Kidney (tissue), 14 donors: ENCODE results near the gene CDS2. TPM values are rescaled to one million over a fixed set of nuclear protein-coding genes. Genes with fewer than 3 reads are reported as not detected.
A peak's percentile ranks its signal among the peaks of the same experiment; 100 is the strongest.

Experiments
- DNase-seq, 5 donors: peaks; one replicate each; pipeline ENCODE4 v3.0.0-alpha.2; 2013 to 2020
- FAIRE-seq: peaks from 2 replicates; lab custom pipeline; 2012; peaks lifted over from hg19 to GRCh38; lab: Jason Lieb, UNC
- H3K27ac ChIP-seq, 2 donors: one replicate each; pipeline ENCODE4 v1.7.0; 2013; ENCODE audit warnings: low read depth in 2 of 2, low read length in 2 of 2, inconsistent platforms in 1 of 2
- H3K27me3 ChIP-seq: one replicate; pipeline ENCODE4 v1.7.1; 2013; ENCODE audit warnings: low read length, inconsistent platforms; ENCODE audit not compliant: control insufficient read depth, insufficient read depth
- H3K36me3 ChIP-seq, 3 donors: one replicate each; pipeline versions ENCODE4 v1.7.0 to v1.7.1; 2013; ENCODE audit warnings: low read length in 3 of 3, control low read depth in 1 of 3, inconsistent platforms in 1 of 3; ENCODE audit not compliant: insufficient read depth in 3 of 3, control insufficient read depth in 2 of 3
- H3K4me1 ChIP-seq, 3 donors: one replicate each; pipeline versions ENCODE4 v1.7.0 to v1.7.1; 2013; ENCODE audit warnings: low read length in 3 of 3, inconsistent platforms in 1 of 3, low read depth in 1 of 3; ENCODE audit not compliant: control insufficient read depth in 2 of 3, insufficient read depth in 2 of 3
- H3K4me3 ChIP-seq, 3 donors: one replicate each; pipeline versions ENCODE4 v1.7.0 to v1.8.1; 2013; ENCODE audit warnings: low read length in 3 of 3, control low read depth in 1 of 3, inconsistent platforms in 1 of 3
- H3K9ac ChIP-seq, 3 donors: one replicate each; pipeline versions ENCODE4 v1.7.0 to v1.7.1; 2013; ENCODE audit warnings: low read length in 3 of 3, control low read depth in 1 of 3, inconsistent platforms in 1 of 3
- H3K9me3 ChIP-seq, 3 donors: one replicate each; pipeline versions ENCODE4 v1.7.0 to v1.7.1; 2013; ENCODE audit warnings: low read length in 3 of 3, control low read depth in 1 of 3, inconsistent platforms in 1 of 3; ENCODE audit not compliant: control insufficient read depth in 2 of 3, insufficient read depth in 1 of 3
- intact Hi-C: fragments of 100-400 bp; cut with DNase I; formaldehyde crosslinking; loops from one replicate; pipeline ENCODE4 v1.11.1; 2022
- polyA plus RNA-seq: library from polyadenylated mRNA; stranded (reverse); fragments of 350-450 nt; fragmentation: Illumina TruSeq; extraction: RNeasy Lipid Tissue Mini Kit (QIAGEN cat#74804); gene quantifications from one replicate; pipeline ENCODE4 v1.2.3, GENCODE V29; 2014; ENCODE audit warnings: low read depth, low replicate concordance; ENCODE audit not compliant: insufficient read depth
- total RNA-seq: library from RNA; stranded (reverse); fragmentation: NEBNext Ultra II Directional; extraction: Animal tissue kit (Norgen Biotek cat#: 25700); gene quantifications from one replicate; pipeline ENCODE4 v1.2.1, GENCODE V29; 2021
- TF ChIP-seq, protein P1 (sequence below): IDR thresholded peaks from 3 replicates; pipeline ENCODE4 v1.5.1; 2012; ENCODE audit warnings: mild to moderate bottlenecking, moderate library complexity, borderline replicate concordance; ENCODE audit not compliant: insufficient read depth; ENCODE audit errors: extremely low read depth
- donor health status: control.
- donor health status: control.
- donor health status: control.
- donor health status: control.
- donor health status: control.
- donor health status: DM: yes; HTN: yes; CAD: no.
- donor health status: Normal renal cell carcinoma (clear cell type).

Gene CDS2
- total and polyA plus RNA-seq, 2 donors from 2014 or later, result 19.9 to 67.9 TPM

DNA sequence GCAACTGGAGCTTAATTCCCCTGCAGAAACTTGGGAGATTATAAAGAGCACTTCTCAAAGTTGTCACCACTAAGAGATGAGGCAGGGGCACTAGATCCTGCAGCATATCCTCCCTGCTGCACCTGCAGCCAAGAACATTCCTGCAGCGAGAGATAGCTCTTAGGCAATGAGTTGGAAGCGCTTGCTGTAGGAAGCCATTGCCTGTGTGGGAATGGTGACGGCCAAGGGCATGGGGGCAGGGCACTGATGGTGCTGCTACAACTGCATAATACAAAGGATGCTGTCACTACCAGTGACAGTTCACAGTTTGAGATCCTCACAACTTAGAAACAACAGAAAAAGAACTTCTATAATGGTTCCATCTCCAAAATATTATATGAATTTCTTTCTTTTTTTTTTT, 89.9 kb downstream of the CDS2 start:
- no peak overlapping the region for H3K9ac ChIP-seq
- no peak for DNase-seq

DNA sequence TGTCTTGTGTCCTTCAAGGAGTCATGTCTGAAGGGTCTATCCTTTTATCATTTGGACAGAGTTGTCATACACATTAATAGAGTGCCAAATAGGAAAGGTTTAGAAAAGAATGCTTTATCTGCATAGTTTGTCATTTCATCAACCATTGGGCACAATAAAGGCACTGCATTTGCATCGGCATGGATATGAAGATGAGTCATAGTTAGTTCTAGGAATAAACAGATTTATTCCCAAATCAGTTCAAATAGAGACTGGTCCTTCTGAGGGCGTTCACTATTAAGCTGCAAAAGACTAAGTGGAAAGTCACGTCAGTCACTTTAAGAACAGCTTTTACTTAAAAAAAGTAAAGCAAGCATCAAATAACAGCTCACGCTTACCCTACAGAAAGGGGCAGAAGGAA, 90.8 kb downstream of the CDS2 start:
- Histone ChIP-seq H3K36me3 (peaks cover 0 to 2% (median 0%) of the 10 kb centered on the region in 3 donors), H3K4me3 (no peak overlapping the region), H3K27me3 (no peaks in the 10 kb centered on the region), H3K9me3 (no peaks in the 10 kb centered on the region), H3K27ac (no peak overlapping the region), H3K9ac (no peak overlapping the region), H3K4me1 (peaks cover 0 to 3% (median 0%) of the 10 kb centered on the region in 3 donors)
- intact Hi-C loops, result no loop called here
- no peak for FAIRE-seq
- DNase-seq, result no peak
- TF ChIP-seq, protein P1, sequence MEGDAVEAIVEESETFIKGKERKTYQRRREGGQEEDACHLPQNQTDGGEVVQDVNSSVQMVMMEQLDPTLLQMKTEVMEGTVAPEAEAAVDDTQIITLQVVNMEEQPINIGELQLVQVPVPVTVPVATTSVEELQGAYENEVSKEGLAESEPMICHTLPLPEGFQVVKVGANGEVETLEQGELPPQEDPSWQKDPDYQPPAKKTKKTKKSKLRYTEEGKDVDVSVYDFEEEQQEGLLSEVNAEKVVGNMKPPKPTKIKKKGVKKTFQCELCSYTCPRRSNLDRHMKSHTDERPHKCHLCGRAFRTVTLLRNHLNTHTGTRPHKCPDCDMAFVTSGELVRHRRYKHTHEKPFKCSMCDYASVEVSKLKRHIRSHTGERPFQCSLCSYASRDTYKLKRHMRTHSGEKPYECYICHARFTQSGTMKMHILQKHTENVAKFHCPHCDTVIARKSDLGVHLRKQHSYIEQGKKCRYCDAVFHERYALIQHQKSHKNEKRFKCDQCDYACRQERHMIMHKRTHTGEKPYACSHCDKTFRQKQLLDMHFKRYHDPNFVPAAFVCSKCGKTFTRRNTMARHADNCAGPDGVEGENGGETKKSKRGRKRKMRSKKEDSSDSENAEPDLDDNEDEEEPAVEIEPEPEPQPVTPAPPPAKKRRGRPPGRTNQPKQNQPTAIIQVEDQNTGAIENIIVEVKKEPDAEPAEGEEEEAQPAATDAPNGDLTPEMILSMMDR, result no peak

More for the DNA sequence above, 89.9 kb downstream of the CDS2 start:
- TF ChIP-seq, protein P1, result no peak
- peaks cover 0 to 3% (median 0%) of the 10 kb centered on the region in 3 donors for H3K4me1 ChIP-seq
- H3K27me3 ChIP-seq, result no peaks in the 10 kb centered on the region
- peaks cover 0 to 9% (median 0%) of the 10 kb centered on the region in 3 donors for H3K36me3 ChIP-seq
- H3K9me3 ChIP-seq, result no peaks in the 10 kb centered on the region
- intact Hi-C loops, result no loop called here
- H3K27ac ChIP-seq, result no peak overlapping the region
- H3K4me3 ChIP-seq, result no peak overlapping the region
- FAIRE-seq, result no peak

DNA sequence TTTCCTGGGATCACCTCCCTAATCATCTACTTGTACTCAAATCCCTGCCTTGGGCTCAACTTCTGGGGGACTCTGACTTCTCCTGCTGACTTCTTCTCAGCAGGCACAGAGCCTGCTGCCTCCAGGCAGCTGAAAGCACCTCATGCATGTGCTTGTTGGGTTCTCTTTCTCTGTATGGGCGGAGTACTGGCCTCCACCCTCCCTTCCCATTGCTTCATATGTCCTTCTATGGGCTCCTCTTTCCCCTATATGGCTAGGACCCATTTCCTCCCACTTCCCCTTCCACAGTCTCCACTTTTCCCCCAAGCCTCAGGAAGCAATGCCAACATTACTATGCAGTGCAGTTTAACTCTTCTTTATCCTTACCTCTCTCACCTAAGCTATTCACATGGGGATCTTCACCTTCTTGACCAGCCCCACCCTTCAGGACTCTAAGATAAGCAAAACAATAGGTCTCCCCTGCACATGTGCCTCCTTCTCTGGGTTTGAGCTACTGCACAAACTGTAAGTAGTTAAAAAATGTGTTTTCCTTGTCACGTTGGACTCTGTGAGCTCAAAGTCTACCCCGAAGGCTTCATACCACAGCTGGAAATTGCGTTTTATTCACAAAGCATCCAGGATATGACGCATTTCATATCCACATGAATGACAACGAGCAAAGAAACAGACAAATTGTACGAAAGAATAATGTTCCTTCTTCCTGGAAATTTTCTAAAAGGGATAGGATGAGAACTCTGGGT, 93.7 kb downstream of the CDS2 start:
- no peak overlapping the region for H3K9ac ChIP-seq
- TF ChIP-seq, protein P1, result no peak
- DNase-seq, result peak in 1 of 5 donors; percentile 3
- H3K9me3 ChIP-seq, result no peaks in the 10 kb centered on the region
- intact Hi-C loops, result no loop called here
- no peaks in the 10 kb centered on the region for H3K27me3 ChIP-seq
- no peak overlapping the region for H3K4me3 ChIP-seq
- no peaks in the 10 kb centered on the region for H3K36me3 ChIP-seq
- peaks cover 0 to 3% (median 0%) of the 10 kb centered on the region in 3 donors for H3K4me1 ChIP-seq
- H3K27ac ChIP-seq, result no peak overlapping the region
- FAIRE-seq, result no peak
